Naive thymus-derived CD8-positive, alpha-beta T cell (primary cell): Measurements from ENCODE around the gene IFIT2. TPM values are rescaled to one million over a fixed set of nuclear protein-coding genes. Genes with fewer than 3 reads are reported as not detected.
"Not testable (repeated sequence)": the region's sequence is repeated elsewhere in the genome, so short reads cannot be mapped to it uniquely, and the experiment has no call there.

ENCODE experiments used
- ATAC-seq, 2 donors: fragments of 150-1000 bp; cut with Tn5 transposase in 1 of 2; sonication (Bioruptor Pico), chemical (Tn5 transposase) in 1 of 2; 1 replicate in 1 of 2; 2 replicates in 1 of 2; pipeline ENCODE4 v1.10.0; 2021; ENCODE audit warnings: mild to moderate bottlenecking in 2 of 2, moderate library complexity in 2 of 2
- POLR2A ChIA-PET: fragments of 350-600 bp; sonication (Branson Sonifier 250); formaldehyde crosslinking; loops from one replicate; lab custom pipeline; 2021; ENCODE audit warnings: antibody characterized with exemption; lab: Charles Lee
- DNase-seq, 10 donors: peaks; one replicate each; pipeline versions ENCODE4 v3.0.0 to v3.0.0-alpha.2; 2020 to 2022
- H3K27ac Mint-ChIP-seq, 10 donors: one replicate each; pipeline ENCODE4 v1.8.0; 2020 to 2022; ENCODE audit warnings: mild to moderate bottlenecking in 10 of 10, mixed read lengths in 10 of 10, moderate library complexity in 4 of 10, inconsistent platforms in 1 of 10
- H3K27me3 Mint-ChIP-seq, 5 donors: one replicate each; pipeline ENCODE4 v1.8.0; 2021 to 2022; ENCODE audit warnings: mixed read lengths in 5 of 5
- H3K36me3 Mint-ChIP-seq, 3 donors: one replicate each; pipeline ENCODE4 v1.8.0; 2020 to 2022; ENCODE audit warnings: mixed read lengths in 3 of 3, mild to moderate bottlenecking in 2 of 3, inconsistent platforms in 1 of 3
- H3K4me1 Mint-ChIP-seq, 4 donors: one replicate each; pipeline ENCODE4 v1.8.0; 2021 to 2022; ENCODE audit warnings: mixed read lengths in 4 of 4
- H3K4me3 Mint-ChIP-seq, 10 donors: one replicate each; pipeline ENCODE4 v1.8.0; 2020 to 2022; ENCODE audit warnings: mild to moderate bottlenecking in 10 of 10, mixed read lengths in 10 of 10, moderate library complexity in 6 of 10, inconsistent platforms in 1 of 10
- H3K9me3 Mint-ChIP-seq, 9 donors: one replicate each; pipeline ENCODE4 v1.8.0; 2020 to 2022; ENCODE audit warnings: mixed read lengths in 9 of 9, mild to moderate bottlenecking in 3 of 9, inconsistent platforms in 1 of 9, moderate library complexity in 1 of 9
- polyA plus RNA-seq, 3 donors: library from polyadenylated mRNA; unstranded; fragments of 300-500 nt; fragmentation: Illumina TruSeq; gene quantifications; one replicate each; pipeline ENCODE4 v1.2.3, GENCODE V29; 2021
- total RNA-seq, 8 experiments: library from RNA in 2 of 8; stranded (reverse) in 2 of 8; gene quantifications; one replicate each; pipeline ENCODE4 v1.2.3 and lab custom pipeline; 2021 to 2026

The IFIT2 gene
- total and polyA plus RNA-seq, 5 experiments from 2014 or later: 3.7 to 7.0 (median 5.7) TPM

- Mint-ChIP-seq H3K36me3 (peaks cover 15 to 22% (median 20%) of the 10 kb centered on the region in 3 donors), H3K4me1 (peaks cover 0 to 5% (median under 1%) of the 10 kb centered on the region in 4 donors), H3K9me3 (peaks cover 5 to 32% (median 14%) of the 10 kb centered on the region in 9 donors), H3K27ac (peak overlapping the region in 1 of 10 donors; percentile 13), H3K4me3 (no peak overlapping the region), H3K27me3 (peaks cover 3 to 14% (median 5%) of the 10 kb centered on the region in 5 donors)
- POLR2A ChIA-PET: no interaction called here
- DNase-seq (no peak), ATAC-seq (no peak)
Observed at GRCh38 chr10:89312973-89313372, 11.1 kb downstream of the IFIT2 start.

GRCh38 chr10:89314676-89315075 is 12.8 kb downstream of the IFIT2 start:
- Mint-ChIP-seq H3K27ac (no peak overlapping the region), H3K27me3 (peaks cover 4 to 31% (median 10%) of the 10 kb centered on the region in 5 donors), H3K9me3 (peaks cover 0 to 24% (median 10%) of the 10 kb centered on the region in 9 donors), H3K4me1 (peaks cover 0 to 5% (median 1%) of the 10 kb centered on the region in 4 donors), H3K4me3 (no peak overlapping the region), H3K36me3 (peaks cover 3 to 12% (median 10%) of the 10 kb centered on the region in 3 donors)
- POLR2A ChIA-PET: no interaction called here
- ATAC-seq: no peak
- no peak for DNase-seq

GRCh38 chr10:89318047-89318446 is 16.2 kb downstream of the IFIT2 start:
- ATAC-seq, H3K4me3 Mint-ChIP-seq, H3K4me1 Mint-ChIP-seq, POLR2A ChIA-PET, DNase-seq, H3K27ac Mint-ChIP-seq: not testable (repeated sequence)
- H3K9me3 Mint-ChIP-seq: peaks cover 0 to 16% (median 11%) of the 10 kb centered on the region in 9 donors
- H3K27me3 Mint-ChIP-seq: peaks cover 4 to 39% (median 12%) of the 10 kb centered on the region in 5 donors
- peaks cover 3 to 12% (median 10%) of the 10 kb centered on the region in 3 donors for H3K36me3 Mint-ChIP-seq

GRCh38 chr10:89325081-89325480 is 23.2 kb downstream of the IFIT2 start:
- Mint-ChIP-seq H3K27me3 (peaks cover 3 to 15% (median 5%) of the 10 kb centered on the region in 5 donors), H3K27ac (peak overlapping the region in 1 of 10 donors; percentile 38)

GRCh38 chr10:89325856-89326255 is 24.0 kb downstream of the IFIT2 start:
- H3K9me3 Mint-ChIP-seq, ATAC-seq, POLR2A ChIA-PET, H3K36me3 Mint-ChIP-seq, DNase-seq: not testable (repeated sequence)
- peaks cover 12 to 42% (median 27%) of the 10 kb centered on the region in 4 donors for H3K4me1 Mint-ChIP-seq
- H3K27me3 Mint-ChIP-seq: peaks cover 3 to 14% (median 5%) of the 10 kb centered on the region in 5 donors
- H3K27ac Mint-ChIP-seq: peak overlapping the region in 2 of 10 donors; percentile 20 to 85
- H3K4me3 Mint-ChIP-seq: peak overlapping the region in 2 of 10 donors; percentile 8 to 13

More at GRCh38 chr10:89325081-89325480, 23.2 kb downstream of the IFIT2 start:
- H3K4me3 Mint-ChIP-seq, H3K36me3 Mint-ChIP-seq, ATAC-seq, H3K9me3 Mint-ChIP-seq, POLR2A ChIA-PET, DNase-seq: not testable (repeated sequence)
- peaks cover 12 to 35% (median 24%) of the 10 kb centered on the region in 4 donors for H3K4me1 Mint-ChIP-seq

- peaks cover 2 to 8% (median 5%) of the 10 kb centered on the region in 5 donors for H3K27me3 Mint-ChIP-seq
- peak in 3 of 10 donors; percentile 14 to 25 (median 23) for DNase-seq
- H3K4me1 Mint-ChIP-seq: peaks cover 19 to 63% (median 43%) of the 10 kb centered on the region in 4 donors
- H3K4me3 Mint-ChIP-seq: peak within 1 kb of the TSS; percentile 83 to 99 (median 88)
- peak within 1 kb of the TSS; percentile 9 to 97 (median 76) for H3K27ac Mint-ChIP-seq
- ATAC-seq: peak; percentile 27 to 32
- no peaks in the 10 kb centered on the region for H3K36me3 Mint-ChIP-seq
- peaks cover 0 to 1% (median 0%) of the 10 kb centered on the region in 9 donors for H3K9me3 Mint-ChIP-seq
- POLR2A ChIA-PET: interaction anchor here (0.6 to 1.0 kb wide), 2 partner anchors 12 to 27 kb away, joined by 4 to 6 read pairs; no protein-coding TSS in a partner anchor
Observed at GRCh38 chr10:89327803-89328441, 26.1 kb downstream of the IFIT2 start, which contains the start of gene IFIT3. Gene IFIT3 (plus strand): TSS chr10:89327997. CDS start chr10:89328074, 77 bp downstream.

- ATAC-seq (no peak), DNase-seq (no peak)
- Mint-ChIP-seq H3K36me3 (no peaks in the 10 kb centered on the region), H3K9me3 (no peaks in the 10 kb centered on the region), H3K27ac (peak overlapping the region in 1 of 10 donors; percentile 85), H3K27me3 (peaks cover 0 to 3% (median 2%) of the 10 kb centered on the region in 5 donors), H3K4me1 (peaks cover 21 to 75% (median 55%) of the 10 kb centered on the region in 4 donors), H3K4me3 (peak overlapping the region in 2 of 10 donors; percentile 95 to 99)
- POLR2A ChIA-PET: no interaction called here
Observed at GRCh38 chr10:89329151-89329550, 27.3 kb downstream of the IFIT2 start.

- DNase-seq, H3K27me3 Mint-ChIP-seq, H3K36me3 Mint-ChIP-seq, H3K9me3 Mint-ChIP-seq, ATAC-seq, POLR2A ChIA-PET: not testable (repeated sequence)
- H3K4me1 Mint-ChIP-seq: peaks cover 24 to 80% (median 59%) of the 10 kb centered on the region in 4 donors
- peak overlapping the region in 3 of 10 donors; percentile 8 to 99 (median 95) for H3K4me3 Mint-ChIP-seq
- peak overlapping the region in 2 of 10 donors; percentile 34 to 89 for H3K27ac Mint-ChIP-seq
Observed at GRCh38 chr10:89330014-89330413, 28.2 kb downstream of the IFIT2 start.

- Mint-ChIP-seq H3K4me1 (peaks cover 28 to 87% (median 66%) of the 10 kb centered on the region in 4 donors), H3K4me3 (peak overlapping the region in 5 of 10 donors; percentile 8 to 99 (median 80)), H3K36me3 (no peaks in the 10 kb centered on the region), H3K27ac (peak overlapping the region in 2 of 10 donors; percentile 89 to 98), H3K27me3 (peaks cover 0 to 7% (median 0%) of the 10 kb centered on the region in 5 donors), H3K9me3 (no peaks in the 10 kb centered on the region)
- DNase-seq (no peak), ATAC-seq (no peak)
- POLR2A ChIA-PET: no interaction called here
Observed at GRCh38 chr10:89330537-89331212, 28.8 kb downstream of the IFIT2 start.

- Mint-ChIP-seq H3K27me3 (peaks cover 0 to 11% (median 3%) of the 10 kb centered on the region in 5 donors), H3K4me3 (peak overlapping the region; percentile 74 to 99 (median 80)), H3K27ac (peak overlapping the region; percentile 54 to 98 (median 92)), H3K4me1 (peaks cover 29 to 93% (median 69%) of the 10 kb centered on the region in 4 donors)
- not testable (repeated sequence) for H3K9me3 Mint-ChIP-seq, H3K36me3 Mint-ChIP-seq, ATAC-seq, DNase-seq
- POLR2A ChIA-PET: interaction anchor here (0.7 to 0.9 kb wide), 2 partner anchors 10 to 25 kb away, joined by 3 to 5 read pairs; no protein-coding TSS in a partner anchor
Observed at GRCh38 chr10:89331487-89332122, 29.8 kb downstream of the IFIT2 start.

GRCh38 chr10:89332123-89332633 is 30.3 kb downstream of the IFIT2 start:
- POLR2A ChIA-PET: interaction anchor here (0.7 to 0.9 kb wide), 2 partner anchors 9 to 26 kb away, joined by 3 to 5 read pairs; no protein-coding TSS in a partner anchor
- ATAC-seq (peak; percentile 24 to 40), DNase-seq (peak in 5 of 10 donors; percentile 16 to 59 (median 54))
- H3K4me1 Mint-ChIP-seq: peaks cover 27 to 94% (median 67%) of the 10 kb centered on the region in 4 donors
- H3K9me3 Mint-ChIP-seq: no peaks in the 10 kb centered on the region
- H3K27ac Mint-ChIP-seq: peak overlapping the region; percentile 54 to 98 (median 92)
- H3K36me3 Mint-ChIP-seq: peaks cover 0 to 3% (median 0%) of the 10 kb centered on the region in 3 donors
- H3K4me3 Mint-ChIP-seq: peak overlapping the region; percentile 74 to 99 (median 80)
- peaks cover 0 to 16% (median 3%) of the 10 kb centered on the region in 5 donors for H3K27me3 Mint-ChIP-seq
